Myocyte (in vitro differentiated cells): ENCODE results near the gene SSBP3. TPM values are rescaled to one million over a fixed set of nuclear protein-coding genes. Genes with fewer than 3 reads are reported as not detected.
A peak's percentile ranks its signal among the peaks of the same experiment; 100 is the strongest.
"Not testable (repeated sequence)": the region's sequence is repeated elsewhere in the genome, so short reads cannot be mapped to it uniquely, and the experiment has no call there.

Experiments used
- DNase-seq: peaks from one replicate; pipeline ENCODE4 v3.0.0-alpha.2; 2012; ENCODE audit warnings: low read depth
- polyA plus RNA-seq: library from polyadenylated mRNA; unstranded; fragments of >200 nt; gene quantifications from one replicate; pipeline ENCODE4 v1.2.1, GENCODE V29; 2012; ENCODE audit warnings: missing spikeins
- total RNA-seq: library from RNA; depleted of rRNA; stranded (reverse); fragments of >200 nt; gene quantifications from 2 replicates; pipeline ENCODE4 v1.2.3, GENCODE V29; 2014

The SSBP3 gene
- total RNA-seq: 15.3 and 21.8 TPM in 2 replicates
- polyA plus RNA-seq: 47.8 TPM

GRCh38 chr1:54406339-54407153 lies at the start of gene SSBP3:
TSS of gene SSBP3 (minus strand) at chr1:54406394.
- peak; percentile 95 for DNase-seq

GRCh38 chr1:54453509-54453908 lies 47.3 kb upstream of the SSBP3 start:
- DNase-seq: no peak

- DNase-seq: no peak
These were observed 46.8 kb upstream of the SSBP3 start for GRCh38 chr1:54453022-54453421.

- not testable (repeated sequence) for DNase-seq
These were observed 43.2 kb upstream of the SSBP3 start for GRCh38 chr1:54449431-54449830.

- not testable (repeated sequence) for DNase-seq
These were observed 42.6 kb upstream of the SSBP3 start for GRCh38 chr1:54448801-54449200.

GRCh38 chr1:54447081-54447480 lies 40.9 kb upstream of the SSBP3 start:
- not testable (repeated sequence) for DNase-seq

- no peak for DNase-seq
These were observed 36.0 kb upstream of the SSBP3 start for GRCh38 chr1:54442185-54442584.

- no peak for DNase-seq
These were observed 33.5 kb upstream of the SSBP3 start for GRCh38 chr1:54439550-54440223.

- DNase-seq: no peak
These were observed 31.6 kb upstream of the SSBP3 start for GRCh38 chr1:54437783-54438182.

- no peak for DNase-seq
These were observed 30.6 kb upstream of the SSBP3 start for GRCh38 chr1:54436826-54437225.

- no peak for DNase-seq
These were observed 23.6 kb upstream of the SSBP3 start for GRCh38 chr1:54429838-54430237.

- DNase-seq: no peak
These were observed 22.8 kb upstream of the SSBP3 start for GRCh38 chr1:54428837-54429518.

- no peak for DNase-seq
These were observed 19.0 kb upstream of the SSBP3 start for GRCh38 chr1:54425152-54425584.

GRCh38 chr1:54424398-54424797 lies 18.2 kb upstream of the SSBP3 start:
- no peak for DNase-seq

- DNase-seq: no peak
These were observed 14.9 kb upstream of the SSBP3 start for GRCh38 chr1:54421101-54421504.

- not testable (repeated sequence) for DNase-seq
These were observed 12.4 kb upstream of the SSBP3 start for GRCh38 chr1:54418598-54418997.

GRCh38 chr1:54417123-54417522 lies 10.9 kb upstream of the SSBP3 start:
- DNase-seq: no peak

GRCh38 chr1:54416435-54416834 lies 10.2 kb upstream of the SSBP3 start:
- no peak for DNase-seq

GRCh38 chr1:54415991-54416390 lies 9.8 kb upstream of the SSBP3 start:
- DNase-seq: no peak

GRCh38 chr1:54415533-54415932 lies 9.3 kb upstream of the SSBP3 start:
- no peak for DNase-seq

GRCh38 chr1:54413732-54414131 lies 7.5 kb upstream of the SSBP3 start:
- no peak for DNase-seq

GRCh38 chr1:54413295-54413694 lies 7.1 kb upstream of the SSBP3 start:
- peak; percentile 29 for DNase-seq
